Measurements from ENCODE around the gene OTUD5.

The OTUD5 gene, protein sequence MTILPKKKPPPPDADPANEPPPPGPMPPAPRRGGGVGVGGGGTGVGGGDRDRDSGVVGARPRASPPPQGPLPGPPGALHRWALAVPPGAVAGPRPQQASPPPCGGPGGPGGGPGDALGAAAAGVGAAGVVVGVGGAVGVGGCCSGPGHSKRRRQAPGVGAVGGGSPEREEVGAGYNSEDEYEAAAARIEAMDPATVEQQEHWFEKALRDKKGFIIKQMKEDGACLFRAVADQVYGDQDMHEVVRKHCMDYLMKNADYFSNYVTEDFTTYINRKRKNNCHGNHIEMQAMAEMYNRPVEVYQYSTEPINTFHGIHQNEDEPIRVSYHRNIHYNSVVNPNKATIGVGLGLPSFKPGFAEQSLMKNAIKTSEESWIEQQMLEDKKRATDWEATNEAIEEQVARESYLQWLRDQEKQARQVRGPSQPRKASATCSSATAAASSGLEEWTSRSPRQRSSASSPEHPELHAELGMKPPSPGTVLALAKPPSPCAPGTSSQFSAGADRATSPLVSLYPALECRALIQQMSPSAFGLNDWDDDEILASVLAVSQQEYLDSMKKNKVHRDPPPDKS

GRCh38 chrX:48957477-48957826 is at the start of gene OTUD5:
OTUD5 (minus strand) TSS chrX:48957607; CDS start chrX:48957570, 37 bp downstream.
- H3K9me3 ChIP-seq (ENCODE audit: control insufficient read depth, insufficient read depth, low read length), result no peaks in the 10 kb centered on the region
- peaks cover 10% of the 10 kb centered on the region for H3K36me3 ChIP-seq (ENCODE audit: insufficient read depth, low read length)
- H3K4me1 ChIP-seq (ENCODE audit: insufficient read depth, low read length), result peaks cover 6% of the 10 kb centered on the region
- peak within 1 kb of the TSS; percentile 81 for H3K9ac ChIP-seq (ENCODE audit: low read depth, low read length)

GRCh38 chrX:49003696-49004095 is 46.3 kb upstream of the OTUD5 start:
- Histone ChIP-seq H3K9me3 (ENCODE audit: control insufficient read depth, insufficient read depth, low read length) (no peaks in the 10 kb centered on the region), H3K4me1 (ENCODE audit: insufficient read depth, low read length) (no peaks in the 10 kb centered on the region), H3K36me3 (ENCODE audit: insufficient read depth, low read length) (no peaks in the 10 kb centered on the region), H3K9ac (ENCODE audit: low read depth, low read length) (no peak overlapping the region)

- H3K4me1 ChIP-seq (ENCODE audit: insufficient read depth, low read length), result no peaks in the 10 kb centered on the region
- H3K9ac ChIP-seq (ENCODE audit: low read depth, low read length), result peak within 1 kb of the TSS; percentile 83
- H3K9me3 ChIP-seq (ENCODE audit: control insufficient read depth, insufficient read depth, low read length), result no peaks in the 10 kb centered on the region
- H3K36me3 ChIP-seq (ENCODE audit: insufficient read depth, low read length), result no peaks in the 10 kb centered on the region; the same call in 1 of the 2 replicates
Measured at GRCh38 chrX:49002091-49002935, 44.9 kb upstream of the OTUD5 start, which contains the start of gene GRIPAP1. GRIPAP1 (minus strand) TSS chrX:49002264; CDS start chrX:49002229, 35 bp downstream.

DNA sequence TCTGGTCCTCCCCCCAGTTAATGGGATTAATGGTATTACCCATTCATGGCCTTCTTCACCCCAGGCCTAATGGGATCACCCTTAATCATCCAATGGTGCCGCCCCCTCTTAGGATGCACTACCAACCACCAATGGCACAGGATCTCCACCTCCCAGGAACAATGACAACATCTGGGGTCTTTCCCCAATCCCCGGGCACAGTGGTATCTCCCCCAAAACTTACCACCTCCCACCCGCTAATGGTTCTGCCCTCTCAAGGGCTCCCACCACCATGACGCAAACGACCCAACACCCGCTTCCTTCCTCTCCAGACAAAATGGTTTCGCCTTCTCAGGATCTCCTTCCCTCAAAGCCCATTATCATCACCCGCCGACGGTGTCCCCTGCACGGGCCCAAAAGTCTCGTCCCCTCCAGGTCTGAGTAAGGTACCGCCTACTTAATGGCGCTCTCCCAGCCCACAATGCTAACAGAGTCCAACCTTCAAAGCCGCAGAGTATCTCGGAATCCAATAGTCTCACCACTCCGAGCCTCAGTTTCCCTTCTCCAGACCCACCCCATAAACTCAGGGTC is 44.2 kb upstream of the OTUD5 start:
- H3K9me3 ChIP-seq (ENCODE audit: control insufficient read depth, insufficient read depth, low read length), result no peaks in the 10 kb centered on the region
- H3K36me3 ChIP-seq (ENCODE audit: insufficient read depth, low read length), result no peaks in the 10 kb centered on the region; the same call in 1 of the 2 replicates
- H3K4me1 ChIP-seq (ENCODE audit: insufficient read depth, low read length), result no peaks in the 10 kb centered on the region
- H3K9ac ChIP-seq (ENCODE audit: low read depth, low read length), result peak overlapping the region; percentile 83

GRCh38 chrX:49000636-49001035 is 43.2 kb upstream of the OTUD5 start:
- Histone ChIP-seq H3K4me1 (ENCODE audit: insufficient read depth, low read length) (no peaks in the 10 kb centered on the region), H3K9ac (ENCODE audit: low read depth, low read length) (no peak overlapping the region), H3K36me3 (ENCODE audit: insufficient read depth, low read length) (no peaks in the 10 kb centered on the region; the same call in 1 of the 2 replicates), H3K9me3 (ENCODE audit: control insufficient read depth, insufficient read depth, low read length) (no peaks in the 10 kb centered on the region)

DNA sequence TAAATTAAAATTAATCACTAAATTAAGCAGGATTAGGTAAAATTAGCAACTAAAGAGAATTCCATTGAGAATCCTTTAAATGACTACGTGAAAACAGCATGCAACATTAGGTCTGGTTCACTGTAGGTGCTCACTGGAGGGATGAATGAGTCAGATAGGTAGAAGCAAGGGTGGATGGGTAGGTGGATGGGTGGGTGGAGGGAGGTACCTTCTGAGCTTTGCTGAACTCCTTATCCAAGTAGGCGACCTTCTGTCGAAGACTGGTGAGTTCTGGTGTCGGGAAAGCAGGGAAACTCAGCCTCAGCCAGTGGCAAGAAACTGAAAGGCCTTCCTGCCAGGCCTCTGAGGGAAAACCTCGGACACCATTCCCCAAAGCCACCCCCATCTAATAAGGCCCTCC is 41.6 kb upstream of the OTUD5 start:
- Histone ChIP-seq H3K36me3 (ENCODE audit: insufficient read depth, low read length) (no peaks in the 10 kb centered on the region; the same call in 1 of the 2 replicates), H3K9me3 (ENCODE audit: control insufficient read depth, insufficient read depth, low read length) (no peaks in the 10 kb centered on the region), H3K4me1 (ENCODE audit: insufficient read depth, low read length) (no peaks in the 10 kb centered on the region), H3K9ac (ENCODE audit: low read depth, low read length) (no peak overlapping the region)

DNA sequence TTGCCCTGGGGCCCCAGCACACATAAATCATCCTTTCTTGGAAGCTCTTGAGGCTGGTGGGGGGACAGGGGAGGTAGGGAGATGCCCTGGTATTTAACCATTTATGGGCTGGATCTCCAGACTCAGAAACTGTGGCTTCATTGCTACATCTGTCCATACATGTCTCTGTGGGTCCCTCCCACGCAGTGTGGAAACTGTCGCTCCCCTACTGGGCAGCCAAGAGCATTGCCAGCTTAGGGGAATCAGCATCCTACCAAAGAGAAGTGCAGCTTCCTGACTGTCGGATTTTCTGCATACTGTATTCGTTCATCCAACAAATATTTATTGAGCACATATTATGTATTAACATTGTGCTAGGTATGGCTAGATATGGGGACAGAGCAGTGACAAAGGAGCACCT is 41.0 kb upstream of the OTUD5 start:
- H3K4me1 ChIP-seq (ENCODE audit: insufficient read depth, low read length), result no peaks in the 10 kb centered on the region
- no peak overlapping the region for H3K9ac ChIP-seq (ENCODE audit: low read depth, low read length)
- no peaks in the 10 kb centered on the region for H3K9me3 ChIP-seq (ENCODE audit: control insufficient read depth, insufficient read depth, low read length)
- no peaks in the 10 kb centered on the region; the same call in 1 of the 2 replicates for H3K36me3 ChIP-seq (ENCODE audit: insufficient read depth, low read length)

DNA sequence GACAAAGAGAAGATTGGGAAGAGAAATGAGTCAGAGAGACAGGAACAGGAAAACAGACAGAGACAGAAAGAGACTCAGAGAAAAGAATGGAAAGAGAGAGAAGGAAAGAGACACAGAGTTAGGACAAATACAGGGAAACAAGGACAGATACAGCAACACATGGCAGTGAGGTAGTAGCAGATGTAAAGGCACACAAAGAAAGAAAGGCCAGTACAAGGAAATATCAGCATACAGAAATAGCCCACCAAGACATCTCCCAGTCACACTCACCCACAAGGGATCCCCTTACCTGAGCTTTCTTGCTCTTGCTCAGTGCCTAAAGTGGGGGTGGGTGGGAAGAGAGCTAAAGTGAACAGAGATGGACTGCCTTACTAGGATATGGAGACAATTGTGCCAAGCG is 40.5 kb upstream of the OTUD5 start:
- Histone ChIP-seq H3K9me3 (ENCODE audit: control insufficient read depth, insufficient read depth, low read length) (no peaks in the 10 kb centered on the region), H3K4me1 (ENCODE audit: insufficient read depth, low read length) (no peaks in the 10 kb centered on the region), H3K9ac (ENCODE audit: low read depth, low read length) (no peak overlapping the region), H3K36me3 (ENCODE audit: insufficient read depth, low read length) (no peaks in the 10 kb centered on the region; the same call in 1 of the 2 replicates)

- no peaks in the 10 kb centered on the region; the same call in 1 of the 2 replicates for H3K36me3 ChIP-seq (ENCODE audit: insufficient read depth, low read length)
- no peaks in the 10 kb centered on the region for H3K9me3 ChIP-seq (ENCODE audit: control insufficient read depth, insufficient read depth, low read length)
- no peak overlapping the region for H3K9ac ChIP-seq (ENCODE audit: low read depth, low read length)
- no peaks in the 10 kb centered on the region for H3K4me1 ChIP-seq (ENCODE audit: insufficient read depth, low read length)
Measured at GRCh38 chrX:48997455-48997854, 40.0 kb upstream of the OTUD5 start.

DNA sequence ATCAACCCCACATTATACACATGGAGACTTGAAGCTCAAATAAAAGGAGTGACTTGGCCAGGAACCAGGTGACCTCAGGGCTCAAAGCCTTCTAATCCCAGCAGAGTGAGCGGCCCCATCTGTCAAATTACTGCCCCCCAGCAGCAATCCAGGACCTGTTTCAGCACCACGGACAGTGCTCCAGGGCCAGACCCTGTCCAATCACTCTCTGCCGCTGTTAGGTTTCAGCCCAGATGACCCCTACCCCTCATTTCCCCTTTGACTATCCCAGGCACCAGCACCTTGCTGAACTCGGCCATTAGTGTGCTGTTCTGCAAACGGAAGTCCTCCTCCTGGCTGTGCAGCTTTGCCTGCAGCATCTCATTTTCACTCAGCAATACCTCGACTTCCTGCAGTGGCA is 39.6 kb upstream of the OTUD5 start:
- no peaks in the 10 kb centered on the region for H3K4me1 ChIP-seq (ENCODE audit: insufficient read depth, low read length)
- H3K36me3 ChIP-seq (ENCODE audit: insufficient read depth, low read length), result no peaks in the 10 kb centered on the region; the same call in 1 of the 2 replicates
- no peaks in the 10 kb centered on the region for H3K9me3 ChIP-seq (ENCODE audit: control insufficient read depth, insufficient read depth, low read length)
- H3K9ac ChIP-seq (ENCODE audit: low read depth, low read length), result no peak overlapping the region

GRCh38 chrX:48992341-48992740 is 34.9 kb upstream of the OTUD5 start:
- Histone ChIP-seq H3K9me3 (ENCODE audit: control insufficient read depth, insufficient read depth, low read length) (no peaks in the 10 kb centered on the region), H3K36me3 (ENCODE audit: insufficient read depth, low read length) (no peaks in the 10 kb centered on the region; the same call in 1 of the 2 replicates), H3K9ac (ENCODE audit: low read depth, low read length) (no peak overlapping the region), H3K4me1 (ENCODE audit: insufficient read depth, low read length) (no peaks in the 10 kb centered on the region)

- no peaks in the 10 kb centered on the region; the same call in 1 of the 2 replicates for H3K36me3 ChIP-seq (ENCODE audit: insufficient read depth, low read length)
- H3K9ac ChIP-seq (ENCODE audit: low read depth, low read length), result no peak overlapping the region
- H3K9me3 ChIP-seq (ENCODE audit: control insufficient read depth, insufficient read depth, low read length), result no peaks in the 10 kb centered on the region
- H3K4me1 ChIP-seq (ENCODE audit: insufficient read depth, low read length), result no peaks in the 10 kb centered on the region
Measured at GRCh38 chrX:48989483-48989882, 32.1 kb upstream of the OTUD5 start.

GRCh38 chrX:48983896-48984295 is 26.5 kb upstream of the OTUD5 start:
- peaks cover 3% of the 10 kb centered on the region for H3K36me3 ChIP-seq (ENCODE audit: insufficient read depth, low read length)
- H3K9ac ChIP-seq (ENCODE audit: low read depth, low read length), result no peak overlapping the region
- no peaks in the 10 kb centered on the region for H3K4me1 ChIP-seq (ENCODE audit: insufficient read depth, low read length)
- no peaks in the 10 kb centered on the region for H3K9me3 ChIP-seq (ENCODE audit: control insufficient read depth, insufficient read depth, low read length)

DNA sequence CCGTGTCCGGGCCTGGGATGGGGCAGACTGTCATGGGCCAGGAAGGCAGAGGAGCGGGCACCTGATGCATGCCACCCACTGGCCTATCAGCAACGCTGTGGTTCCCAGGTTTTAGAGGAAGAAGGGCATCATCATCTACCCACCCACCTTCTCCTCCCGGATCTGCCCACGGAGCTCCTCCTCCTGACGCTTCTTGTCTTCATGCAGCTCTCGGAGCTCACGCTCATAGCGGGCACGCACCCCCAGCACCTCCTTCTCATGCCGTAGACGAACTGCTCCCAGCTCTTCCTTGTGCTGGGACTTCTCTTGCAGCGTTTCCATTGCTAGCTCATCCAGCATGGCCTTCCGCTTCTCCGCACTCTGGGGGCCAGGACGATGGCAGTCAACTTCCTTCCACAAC is 25.7 kb upstream of the OTUD5 start:
- no peaks in the 10 kb centered on the region for H3K9me3 ChIP-seq (ENCODE audit: control insufficient read depth, insufficient read depth, low read length)
- H3K9ac ChIP-seq (ENCODE audit: low read depth, low read length), result no peak overlapping the region
- peaks cover 3% of the 10 kb centered on the region for H3K36me3 ChIP-seq (ENCODE audit: insufficient read depth, low read length)
- no peaks in the 10 kb centered on the region for H3K4me1 ChIP-seq (ENCODE audit: insufficient read depth, low read length)
